Ammon's horn (tissue), 1 donor: ENCODE measurements around the gene PLLP.

Experiments
- DNase-seq: peaks from one replicate; pipeline ENCODE4 v3.0.0-alpha.2; 2016; ENCODE audit warnings: low spot score

Gene PLLP

DNA sequence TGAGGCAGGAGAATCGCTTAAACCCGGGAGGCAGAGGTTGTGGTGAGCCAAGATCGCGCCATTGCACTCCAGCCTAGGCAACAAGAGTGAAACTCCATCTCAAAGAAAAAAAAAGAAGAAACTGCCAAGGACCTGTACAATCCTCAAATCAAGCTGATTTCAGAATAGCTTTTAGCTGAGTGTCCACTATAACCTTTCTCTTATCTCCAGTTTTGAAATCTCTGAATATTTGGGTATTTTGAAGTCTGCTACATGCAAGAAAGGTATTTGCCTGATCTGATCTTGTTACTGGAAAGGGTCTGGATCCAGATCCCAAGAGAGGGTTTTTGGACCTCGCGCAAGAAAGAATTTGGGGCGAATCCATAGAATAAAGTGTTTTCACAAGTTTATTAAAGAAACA, 58.5 kb downstream of the PLLP start:
- no peak for DNase-seq

DNA sequence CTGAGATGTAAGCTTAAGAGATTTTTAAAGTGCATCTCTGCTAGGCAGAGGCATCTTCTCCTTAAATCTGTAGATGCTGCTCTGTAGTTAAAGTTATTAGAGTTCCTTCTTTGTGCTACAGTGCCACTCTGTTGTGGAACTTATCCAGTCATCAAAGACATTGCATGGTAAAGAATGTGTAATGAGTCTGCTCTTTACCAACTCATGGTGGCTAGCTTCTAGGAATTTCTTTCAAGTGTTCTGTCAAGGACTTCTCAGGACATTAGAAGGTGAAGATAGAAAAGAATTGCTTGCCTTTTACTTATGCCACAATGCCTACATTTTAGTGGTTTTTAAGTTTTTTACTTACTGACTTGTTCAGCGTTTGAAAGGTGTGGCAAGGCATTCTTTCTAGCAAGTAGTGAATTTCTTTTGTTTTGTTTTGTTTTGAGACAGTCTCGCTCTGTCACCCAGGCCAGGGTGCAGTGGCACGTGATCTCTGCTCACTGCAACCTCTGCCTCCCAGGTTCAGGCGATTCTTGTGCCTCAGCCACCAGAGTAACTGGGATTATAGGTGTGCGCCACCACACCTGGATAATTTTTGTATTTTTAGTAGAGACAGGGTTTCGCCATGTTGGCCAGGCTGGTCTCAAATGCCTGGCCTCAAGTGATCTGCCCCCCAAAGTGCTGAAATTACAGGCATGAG, 59.7 kb downstream of the PLLP start:
- no peak for DNase-seq

DNA sequence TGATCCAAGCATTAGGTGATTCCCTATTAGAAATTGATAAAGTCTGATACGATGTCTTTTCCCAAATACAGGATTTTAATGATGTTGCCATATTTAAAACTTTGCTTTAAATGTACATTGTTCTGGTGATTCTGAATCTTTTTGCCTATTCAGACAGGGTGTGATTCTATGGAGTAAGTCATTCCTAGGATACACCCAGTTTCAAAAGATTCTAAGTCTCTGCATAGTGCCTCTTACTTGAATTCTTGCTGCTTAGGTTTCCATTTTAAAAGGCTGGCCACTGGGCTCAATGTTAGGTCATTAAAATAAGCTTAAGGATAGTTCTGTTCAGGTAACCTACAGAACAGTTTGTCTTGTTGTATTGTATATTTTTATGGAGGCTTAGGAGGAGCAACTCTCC, 61.4 kb downstream of the PLLP start:
- no peak for DNase-seq

DNA sequence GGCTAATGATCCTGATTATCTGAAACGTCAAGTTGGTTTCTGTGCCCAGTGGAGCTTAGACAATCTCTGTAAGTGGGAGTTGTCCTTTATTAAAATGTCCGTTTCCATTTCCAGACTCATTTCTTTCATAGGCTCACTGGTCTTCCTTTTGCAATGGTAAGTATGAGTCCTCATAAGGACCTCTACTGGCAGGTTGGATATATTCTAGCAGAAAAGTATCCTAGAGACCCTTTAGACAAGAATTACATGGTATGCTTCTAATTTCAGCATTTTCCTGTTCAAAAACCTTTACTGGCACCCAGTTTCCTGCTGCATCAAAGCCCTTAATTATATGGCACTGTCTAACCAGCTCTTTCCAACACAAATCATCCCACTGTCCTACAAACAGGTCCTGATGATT, 67.5 kb downstream of the PLLP start:
- DNase-seq = no peak

DNA sequence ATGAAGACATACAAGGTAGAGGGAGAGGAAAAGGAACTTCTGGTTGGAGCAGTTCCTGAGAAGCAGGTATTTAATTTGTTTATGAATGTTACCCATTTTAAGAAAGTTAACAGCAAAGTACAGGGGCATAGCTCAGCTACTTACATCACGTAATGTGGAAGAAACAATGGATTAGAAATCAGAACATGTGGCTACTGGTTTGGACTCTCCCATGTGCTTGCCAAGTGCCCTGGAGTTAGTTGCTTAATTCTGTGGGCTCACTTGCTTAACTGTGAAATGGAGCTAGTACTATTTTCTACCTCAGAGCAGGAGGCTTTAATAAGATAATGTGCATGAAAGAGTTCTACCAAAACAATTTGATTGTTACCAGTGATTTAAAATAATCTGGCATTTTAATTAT, 71.0 kb downstream of the PLLP start:
- DNase-seq = no peak

DNA sequence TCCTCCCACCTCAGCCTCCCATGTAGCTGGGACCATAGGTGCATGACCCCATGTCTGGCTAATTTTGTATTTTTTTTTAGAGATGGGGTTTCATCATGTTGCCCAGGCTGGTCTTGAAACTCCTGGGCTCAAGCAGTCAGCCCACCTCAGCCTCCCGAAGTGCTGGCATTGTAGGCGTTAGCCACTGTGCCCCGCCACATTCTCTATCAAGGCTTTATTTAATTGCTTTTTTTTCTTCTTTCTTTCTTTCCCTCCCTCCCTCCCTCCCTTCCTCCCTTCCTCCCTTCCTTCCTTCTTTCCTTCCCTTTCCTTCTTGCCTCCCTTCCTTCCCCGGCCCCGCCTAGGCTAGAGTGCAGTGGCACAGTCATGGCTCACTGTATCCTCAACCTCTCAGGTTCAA, 74.7 kb downstream of the PLLP start:
- no peak for DNase-seq

DNA sequence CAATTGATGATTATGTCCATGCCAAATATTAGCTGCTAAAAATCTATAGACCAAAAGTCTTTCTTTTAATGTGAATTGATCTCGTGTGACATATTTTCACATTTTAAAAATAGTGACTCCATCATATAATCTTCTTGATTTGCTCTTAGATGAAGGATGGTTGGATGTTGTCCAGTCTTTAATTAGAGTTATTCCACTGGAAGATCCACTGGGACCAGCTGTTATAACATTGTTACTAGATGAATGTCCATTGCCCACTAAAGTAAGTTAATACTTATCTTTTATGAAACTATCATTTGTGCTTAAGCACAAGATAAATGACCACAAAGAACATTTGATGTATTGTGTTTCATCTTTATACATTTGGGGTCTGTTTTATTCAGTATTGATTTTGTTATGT, 75.5 kb downstream of the PLLP start:
- DNase-seq = no peak
